Endothelial cell (in vitro differentiated cells): ENCODE results near the gene RFPL4A. TPM values are rescaled to one million over a fixed set of nuclear protein-coding genes. Genes with fewer than 3 reads are reported as not detected.
A peak's percentile ranks its signal among the peaks of the same experiment; 100 is the strongest.

Experiments
- DNase-seq: peaks from one replicate; pipeline ENCODE4 v3.0.0; 2021; ENCODE audit warnings: low spot score
- H3K27ac Mint-ChIP-seq: one replicate; pipeline ENCODE4 v1.8.0; 2021; ENCODE audit warnings: mixed read lengths, inconsistent platforms; ENCODE audit not compliant: unreplicated experiment
- H3K27me3 Mint-ChIP-seq: one replicate; pipeline ENCODE4 v1.8.0; 2021; ENCODE audit warnings: mild to moderate bottlenecking, moderate library complexity, mixed read lengths, inconsistent platforms; ENCODE audit not compliant: unreplicated experiment
- H3K36me3 Mint-ChIP-seq: one replicate; pipeline ENCODE4 v1.8.0; 2021; ENCODE audit warnings: mild to moderate bottlenecking, low read depth, mixed read lengths, inconsistent platforms; ENCODE audit not compliant: unreplicated experiment
- H3K4me1 Mint-ChIP-seq: one replicate; pipeline ENCODE4 v1.8.0; 2021; ENCODE audit warnings: mild to moderate bottlenecking, mixed read lengths, inconsistent platforms; ENCODE audit not compliant: unreplicated experiment
- H3K4me3 Mint-ChIP-seq: one replicate; pipeline ENCODE4 v1.8.0; 2021; ENCODE audit warnings: mild to moderate bottlenecking, mixed read lengths, inconsistent platforms; ENCODE audit not compliant: unreplicated experiment
- H3K9me3 Mint-ChIP-seq: one replicate; pipeline ENCODE4 v1.8.0; 2021; ENCODE audit warnings: mixed read lengths, inconsistent platforms; ENCODE audit not compliant: unreplicated experiment
- CTCF ChIP-seq: fragments of 200-600 bp; sonication (generic); IDR thresholded peaks from one replicate; pipeline ENCODE4 v1.5.0; 2021; ENCODE audit warnings: antibody characterized with exemption; ENCODE audit not compliant: unreplicated experiment
- total RNA-seq: library from RNA; stranded (reverse); fragmentation: NEBNext Ultra II Directional; extraction: Animal tissue kit (Norgen Biotek cat#: 25700); gene quantifications from one replicate; pipeline ENCODE4 v1.2.1, GENCODE V29; 2021; ENCODE audit not compliant: unreplicated experiment

RFPL4A gene
- total RNA-seq, 1 donor from 2014 or later = not detected

GRCh38 chr19:55777528-55777927, 18.6 kb downstream of the RFPL4A start:
- Mint-ChIP-seq H3K4me3 (no peak overlapping the region), H3K9me3 (peaks cover 34% of the 10 kb centered on the region), H3K27ac (no peak overlapping the region), H3K27me3 (peaks cover 4% of the 10 kb centered on the region), H3K4me1 (no peaks in the 10 kb centered on the region), H3K36me3 (no peaks in the 10 kb centered on the region)
- TF ChIP-seq CTCF = no peak
- no peak for DNase-seq

GRCh38 chr19:55778331-55778730, 19.4 kb downstream of the RFPL4A start:
- Mint-ChIP-seq H3K4me3 (peak overlapping the region; percentile 23), H3K27me3 (peaks cover 5% of the 10 kb centered on the region), H3K9me3 (peaks cover 40% of the 10 kb centered on the region)

GRCh38 chr19:55781112-55781511, 22.2 kb downstream of the RFPL4A start:
- Mint-ChIP-seq H3K27me3 (peaks cover 3% of the 10 kb centered on the region), H3K36me3 (no peaks in the 10 kb centered on the region), H3K27ac (no peak overlapping the region), H3K4me3 (no peak overlapping the region), H3K4me1 (no peaks in the 10 kb centered on the region), H3K9me3 (peaks cover 42% of the 10 kb centered on the region)
- DNase-seq = no peak
- no peak for TF ChIP-seq CTCF

More at GRCh38 chr19:55778331-55778730, 19.4 kb downstream of the RFPL4A start:
- TF ChIP-seq CTCF = no peak
- no peaks in the 10 kb centered on the region for H3K36me3 Mint-ChIP-seq
- H3K27ac Mint-ChIP-seq = no peak overlapping the region
- no peak for DNase-seq
- H3K4me1 Mint-ChIP-seq = no peaks in the 10 kb centered on the region

- Mint-ChIP-seq H3K27me3 (peaks cover 6% of the 10 kb centered on the region), H3K9me3 (peaks cover 43% of the 10 kb centered on the region), H3K27ac (no peak overlapping the region), H3K4me1 (no peaks in the 10 kb centered on the region), H3K36me3 (peaks cover 17% of the 10 kb centered on the region), H3K4me3 (no peak overlapping the region)
- no peak for DNase-seq
- TF ChIP-seq CTCF = no peak
These were observed 36.1 kb downstream of the RFPL4A start for GRCh38 chr19:55795021-55795420.

GRCh38 chr19:55801416-55801815, 42.5 kb downstream of the RFPL4A start:
- no peak overlapping the region for H3K27ac Mint-ChIP-seq
- H3K27me3 Mint-ChIP-seq = peaks cover 7% of the 10 kb centered on the region
- no peak for DNase-seq
- no peaks in the 10 kb centered on the region for H3K4me1 Mint-ChIP-seq
- H3K36me3 Mint-ChIP-seq = peaks cover 24% of the 10 kb centered on the region
- H3K9me3 Mint-ChIP-seq = peaks cover 47% of the 10 kb centered on the region
- H3K4me3 Mint-ChIP-seq = no peak overlapping the region
- TF ChIP-seq CTCF = no peak
